Neuronal stem cell (in vitro differentiated cells): ENCODE data around the gene RNF212B.
A peak's percentile ranks its signal among the peaks of the same experiment; 100 is the strongest.

ENCODE experiments used
- DNase-seq: peaks from one replicate; pipeline ENCODE4 v3.0.0-alpha.2; 2013; ENCODE audit warnings: low spot score
- H2AFZ ChIP-seq: one replicate; pipeline ENCODE4 v1.6.1; 2013; ENCODE audit warnings: mild to moderate bottlenecking, low read length, inconsistent platforms
- H2AK5ac ChIP-seq: 2 replicates; pipeline ENCODE4 v1.6.1; 2013; ENCODE audit warnings: low read depth, mild to moderate bottlenecking, inconsistent platforms, low read length, moderate library complexity, mixed read lengths
- H2BK120ac ChIP-seq: 2 replicates; pipeline ENCODE4 v1.6.1; 2013; ENCODE audit warnings: low read depth, mild to moderate bottlenecking, inconsistent platforms, low read length, moderate library complexity, mixed read lengths
- H2BK12ac ChIP-seq: one replicate; pipeline ENCODE4 v1.6.1; 2013; ENCODE audit warnings: low read length, inconsistent platforms
- H2BK15ac ChIP-seq: 2 replicates; pipeline ENCODE4 v1.6.1; 2013; ENCODE audit warnings: mild to moderate bottlenecking, low read length, inconsistent platforms, mixed read lengths
- H2BK5ac ChIP-seq: one replicate; pipeline ENCODE4 v1.6.1; 2013; ENCODE audit warnings: inconsistent platforms, mild to moderate bottlenecking, low read length, moderate library complexity
- H3K14ac ChIP-seq: one replicate; pipeline ENCODE4 v1.6.1; 2013; ENCODE audit warnings: low read length, inconsistent platforms
- H3K18ac ChIP-seq: 2 replicates; pipeline ENCODE4 v1.6.1; 2013; ENCODE audit warnings: low read length, inconsistent platforms
- H3K23ac ChIP-seq: 2 replicates; pipeline ENCODE4 v1.6.1; 2013; ENCODE audit warnings: low read depth, mild to moderate bottlenecking, mixed read lengths, low read length, inconsistent platforms; ENCODE audit not compliant: poor library complexity
- H3K27ac ChIP-seq: replicated peaks from 3 replicates; pipeline ENCODE4 v1.5.1; 2013; ENCODE audit warnings: low read length, inconsistent platforms
- H3K27me3 ChIP-seq, 3 experiments: 2 replicates each; pipeline ENCODE4 v1.6.1; 2013; ENCODE audit warnings: low read length in 3 of 3, mild to moderate bottlenecking in 2 of 3, inconsistent platforms in 1 of 3, low read depth in 1 of 3, mixed read lengths in 1 of 3, moderate library complexity in 1 of 3; ENCODE audit not compliant: control insufficient read depth in 3 of 3, insufficient read depth in 3 of 3
- H3K36me3 ChIP-seq, 2 donors: replicated peaks in 1 of 2; 2 replicates each; pipeline ENCODE4 v1.6.1; 2013; ENCODE audit warnings: low read length in 2 of 2; ENCODE audit not compliant: control insufficient read depth in 2 of 2, insufficient read depth in 2 of 2
- H3K4ac ChIP-seq: 2 replicates; pipeline ENCODE4 v1.6.1; 2013; ENCODE audit warnings: inconsistent platforms, mild to moderate bottlenecking, low read length, moderate library complexity
- H3K4me1 ChIP-seq, 2 donors: 1 replicate in 1 of 2; 2 replicates in 1 of 2; pipeline ENCODE4 v1.6.1; 2013; ENCODE audit warnings: low read length in 2 of 2, low read depth in 1 of 2; ENCODE audit not compliant: control insufficient read depth in 2 of 2, insufficient read depth in 1 of 2
- H3K4me2 ChIP-seq: one replicate; pipeline ENCODE4 v1.6.1; 2013; ENCODE audit warnings: mild to moderate bottlenecking, low read length, inconsistent platforms; ENCODE audit not compliant: insufficient read depth, poor library complexity, severe bottlenecking
- H3K4me3 ChIP-seq, 2 donors: 2 replicates each; pipeline ENCODE4 v1.5.1; 2013; ENCODE audit warnings: low read length in 2 of 2, mild to moderate bottlenecking in 2 of 2, inconsistent platforms in 1 of 2, moderate library complexity in 1 of 2
- H3K79me1 ChIP-seq: one replicate; pipeline ENCODE4 v1.6.1; 2013; ENCODE audit warnings: low read depth, mild to moderate bottlenecking, inconsistent platforms, low read length, moderate library complexity
- H3K9ac ChIP-seq: one replicate; pipeline ENCODE4 v1.6.1; 2013; ENCODE audit warnings: mild to moderate bottlenecking, low read depth, low read length, inconsistent platforms; ENCODE audit not compliant: poor library complexity
- H3K9me3 ChIP-seq, 2 donors: replicated peaks in 1 of 2; 2 replicates each; pipeline versions ENCODE3 to v1.6.1; 2013; ENCODE audit warnings: low read length in 2 of 2, mild to moderate bottlenecking in 2 of 2, inconsistent platforms in 1 of 2, low read depth in 1 of 2, mixed read lengths in 1 of 2, moderate library complexity in 1 of 2; ENCODE audit not compliant: control insufficient read depth in 2 of 2, insufficient read depth in 1 of 2
- H4K8ac ChIP-seq: one replicate; pipeline ENCODE4 v1.6.1; 2013; ENCODE audit warnings: low read depth, mild to moderate bottlenecking, inconsistent platforms, low read length, moderate library complexity
- H4K91ac ChIP-seq: one replicate; pipeline ENCODE4 v1.6.1; 2013; ENCODE audit warnings: low read length, low read depth, mild to moderate bottlenecking, inconsistent platforms; ENCODE audit not compliant: poor library complexity
- WGBS, 2 donors: extraction: QIAGEN DNeasy Blood & Tissue Kit; methylation state at CpG; one replicate each; pipeline ENCODE4 v1.1.7; 2013; ENCODE audit warnings: missing lambda C conversion rate in 2 of 2, mixed read lengths in 1 of 2; ENCODE audit not compliant: insufficient read length in 2 of 2, insufficient replicate concordance in 1 of 2; ENCODE audit errors: extremely low coverage in 2 of 2; 5-methylcytosine and 5-hydroxymethylcytosine counted together

The RNF212B gene

DNA sequence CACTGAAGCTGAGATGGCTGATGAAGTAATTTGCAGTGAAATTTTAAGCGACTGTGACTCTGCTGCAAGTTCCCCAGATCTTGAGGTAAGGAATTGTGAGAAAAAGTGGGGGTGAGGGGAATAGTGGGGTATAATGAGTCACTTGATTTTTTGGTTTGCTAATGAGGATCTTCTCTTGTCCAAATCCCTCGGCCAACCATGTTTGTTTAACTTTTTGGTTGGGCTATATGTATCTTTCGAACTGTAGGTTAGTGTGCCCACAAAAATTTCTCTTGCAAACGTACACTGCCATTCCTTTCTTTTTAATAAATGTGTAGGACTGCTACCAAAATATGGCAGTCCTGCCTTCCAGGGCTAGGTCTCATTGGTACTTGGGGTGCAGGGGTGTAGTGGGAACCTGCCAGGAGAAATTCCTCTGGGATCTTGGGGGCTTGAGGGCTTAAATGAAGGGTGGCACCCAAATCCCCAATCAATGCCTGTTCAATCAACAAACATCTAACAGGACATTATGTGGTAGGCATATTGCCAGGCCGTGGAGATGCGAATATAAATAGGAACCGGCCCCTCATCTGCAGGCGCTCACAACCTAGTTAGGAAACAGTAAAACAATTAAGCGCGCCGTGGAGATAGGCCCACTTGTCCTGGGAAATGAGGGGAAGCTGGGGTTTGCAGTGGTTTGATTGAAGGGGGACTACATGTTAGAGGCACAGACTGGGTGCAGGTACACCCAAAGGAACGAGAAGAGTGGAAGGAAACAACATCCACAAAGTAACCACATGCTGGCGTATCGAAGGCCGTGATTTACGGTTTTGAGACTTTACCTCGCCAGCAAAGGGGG, 82.2 kb downstream of the RNF212B start:
- peaks cover 7% of the 10 kb centered on the region for H3K79me1 ChIP-seq
- H4K8ac ChIP-seq, result peak overlapping the region; percentile 99
- peaks cover 11 to 14% of the 10 kb centered on the region in 2 donors for H3K4me1 ChIP-seq
- H4K91ac ChIP-seq, result peak overlapping the region; percentile 3
- peak overlapping the region; percentile 20 for H3K4me2 ChIP-seq
- no peak overlapping the region for H2BK120ac ChIP-seq
- H3K27ac ChIP-seq, result peak overlapping the region; percentile 89
- peak overlapping the region; percentile 17 for H2BK5ac ChIP-seq
- peak overlapping the region; percentile 5 for H2BK15ac ChIP-seq
- peaks cover 24 to 47% of the 10 kb centered on the region in 2 donors for H3K36me3 ChIP-seq
- no peaks in the 10 kb centered on the region for H3K27me3 ChIP-seq
- no CpG with 5 or more reads among the region's 17 CpGs for WGBS, 2 donors
- peak overlapping the region; percentile 45 to 88 for H3K4me3 ChIP-seq
- H3K23ac ChIP-seq, result no peak overlapping the region
- H2AFZ ChIP-seq, result peak overlapping the region; percentile 60
- no peak overlapping the region for H2BK12ac ChIP-seq
- no peak for DNase-seq
- H3K9me3 ChIP-seq, result no peaks in the 10 kb centered on the region
- no peak overlapping the region for H3K18ac ChIP-seq
- no peak overlapping the region for H3K9ac ChIP-seq
- peak overlapping the region; percentile 26 for H3K4ac ChIP-seq
- peak overlapping the region; percentile 3 for H2AK5ac ChIP-seq
- no peak overlapping the region for H3K14ac ChIP-seq

- no peak within 1 kb of the TSS for H2BK120ac ChIP-seq
- no peaks in the 10 kb centered on the region for H3K9me3 ChIP-seq
- peak within 1 kb of the TSS; percentile 5 for H2BK15ac ChIP-seq
Observed at GRCh38 chr14:23320584-23321571, 83.1 kb downstream of the RNF212B start, which contains the start of gene PABPN1. Gene PABPN1 (plus strand): TSS chr14:23321457. CDS start chr14:23321470, 13 bp downstream.

DNA sequence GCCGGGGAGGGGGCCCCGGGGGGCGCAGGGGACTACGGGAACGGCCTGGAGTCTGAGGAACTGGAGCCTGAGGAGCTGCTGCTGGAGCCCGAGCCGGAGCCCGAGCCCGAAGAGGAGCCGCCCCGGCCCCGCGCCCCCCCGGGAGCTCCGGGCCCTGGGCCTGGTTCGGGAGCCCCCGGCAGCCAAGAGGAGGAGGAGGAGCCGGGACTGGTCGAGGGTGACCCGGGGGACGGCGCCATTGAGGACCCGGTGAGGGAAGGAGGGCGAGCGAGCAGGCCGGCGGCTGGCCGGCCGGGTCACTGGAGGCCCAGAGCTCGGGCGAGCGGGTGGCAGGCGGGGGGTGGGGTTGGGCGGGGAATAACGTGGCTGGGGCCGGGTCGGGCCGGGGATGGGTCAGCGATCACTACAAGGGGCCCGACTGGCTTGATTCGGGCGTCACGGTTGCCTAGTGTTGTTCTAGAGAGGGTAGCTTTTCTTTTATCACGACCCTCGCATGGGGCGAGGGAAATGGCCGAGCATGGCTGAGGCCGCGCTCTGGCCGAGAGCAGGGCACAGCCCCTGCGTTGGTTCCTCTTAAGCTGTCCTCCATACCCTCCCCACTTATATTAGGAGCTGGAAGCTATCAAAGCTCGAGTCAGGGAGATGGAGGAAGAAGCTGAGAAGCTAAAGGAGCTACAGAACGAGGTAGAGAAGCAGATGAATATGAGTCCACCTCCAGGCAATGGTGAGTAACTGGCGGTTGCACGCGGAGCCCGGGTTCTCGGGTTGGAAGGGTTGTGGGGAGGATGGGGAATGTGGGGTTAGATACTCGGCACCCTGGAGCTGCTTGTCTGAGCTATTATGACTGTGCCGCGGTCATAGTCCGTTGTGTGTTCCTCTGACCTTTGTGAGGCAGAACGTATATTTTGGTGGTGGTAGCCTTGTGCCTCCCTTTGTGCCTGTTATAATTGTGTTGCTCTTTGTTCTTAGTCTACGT, 84.1 kb downstream of the RNF212B start:
- H3K4me3 ChIP-seq, result peak overlapping the region; percentile 84 to 88
- H3K36me3 ChIP-seq, result peaks cover 25 to 56% of the 10 kb centered on the region in 2 donors
- H3K9ac ChIP-seq, result peak overlapping the region; percentile 95
- no peak overlapping the region for H2BK12ac ChIP-seq
- no peak overlapping the region for H3K23ac ChIP-seq
- H2AFZ ChIP-seq, result peak overlapping the region; percentile 48
- no peak overlapping the region for H2BK120ac ChIP-seq
- no peaks in the 10 kb centered on the region for H3K9me3 ChIP-seq
- no peak overlapping the region for H4K8ac ChIP-seq
- no peak overlapping the region for H4K91ac ChIP-seq
- WGBS, 2 donors, result no CpG with 5 or more reads among the region's 64 CpGs
- H3K27me3 ChIP-seq, result no peaks in the 10 kb centered on the region
- H3K18ac ChIP-seq, result peak overlapping the region; percentile 97
- H3K79me1 ChIP-seq, result peaks cover 7% of the 10 kb centered on the region
- peaks cover 11 to 14% of the 10 kb centered on the region in 2 donors for H3K4me1 ChIP-seq
- peak overlapping the region; percentile 97 for H2AK5ac ChIP-seq
- H2BK15ac ChIP-seq, result no peak overlapping the region
- H2BK5ac ChIP-seq, result peak overlapping the region; percentile 79
- peak overlapping the region; percentile 31 for H3K14ac ChIP-seq
- H3K4me2 ChIP-seq, result peak overlapping the region; percentile 61
- peak; percentile 18 for DNase-seq
- peak overlapping the region; percentile 72 for H3K4ac ChIP-seq
- H3K27ac ChIP-seq, result peak overlapping the region; percentile 86

More at GRCh38 chr14:23320584-23321571, 83.1 kb downstream of the RNF212B start, which contains the start of gene PABPN1:
- no CpG with 5 or more reads among the region's 63 CpGs for WGBS, 2 donors
- peak within 1 kb of the TSS; percentile 84 to 88 for H3K4me3 ChIP-seq
- peak within 1 kb of the TSS; percentile 89 for H3K27ac ChIP-seq
- H3K4me1 ChIP-seq, result peaks cover 11 to 14% of the 10 kb centered on the region in 2 donors
- H3K18ac ChIP-seq, result peak within 1 kb of the TSS; percentile 97
- peak within 1 kb of the TSS; percentile 72 for H3K4ac ChIP-seq
- H2BK5ac ChIP-seq, result peak within 1 kb of the TSS; percentile 79
- H3K36me3 ChIP-seq, result peaks cover 25 to 51% of the 10 kb centered on the region in 2 donors
- peak within 1 kb of the TSS; percentile 99 for H4K8ac ChIP-seq
- H3K27me3 ChIP-seq, result no peaks in the 10 kb centered on the region
- DNase-seq, result peak; percentile 100
- peak within 1 kb of the TSS; percentile 3 for H4K91ac ChIP-seq
- H3K4me2 ChIP-seq, result peak within 1 kb of the TSS; percentile 61
- peak within 1 kb of the TSS; percentile 95 for H3K9ac ChIP-seq
- H2AK5ac ChIP-seq, result peak within 1 kb of the TSS; percentile 97
- peak within 1 kb of the TSS; percentile 31 for H3K14ac ChIP-seq
- peak within 1 kb of the TSS; percentile 60 for H2AFZ ChIP-seq
- peak within 1 kb of the TSS; percentile 10 for H3K23ac ChIP-seq
- peaks cover 7% of the 10 kb centered on the region for H3K79me1 ChIP-seq
- H2BK12ac ChIP-seq, result no peak within 1 kb of the TSS
